Measurements from ENCODE around the gene PAK5.
"Not testable (repeated sequence)": the region's sequence is repeated elsewhere in the genome, so short reads cannot be mapped to it uniquely, and the experiment has no call there.

The PAK5 gene

DNA sequence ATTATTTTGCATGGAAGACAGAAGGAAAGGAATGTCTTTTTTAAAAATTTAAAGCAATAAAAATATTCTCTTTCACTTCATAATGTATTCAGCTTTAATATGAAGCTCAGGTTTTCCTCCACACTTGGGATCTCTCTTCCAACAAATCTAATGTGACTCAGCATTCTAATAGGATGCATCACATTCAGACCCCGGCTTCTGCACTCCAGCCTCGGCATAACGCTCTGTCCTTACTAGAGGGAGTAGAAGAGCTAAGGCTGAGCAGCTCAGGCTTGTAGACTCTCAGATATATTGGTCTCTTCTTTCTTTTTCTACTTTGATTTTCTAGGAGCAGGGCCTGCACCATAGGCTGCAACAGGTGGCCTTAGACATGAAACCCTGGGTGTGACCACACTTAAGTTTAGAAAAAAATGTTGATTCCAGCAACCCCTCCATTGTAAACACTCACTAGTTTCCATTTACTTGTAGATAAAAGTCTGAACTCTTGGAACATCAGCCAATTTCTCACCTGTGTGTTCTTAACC, 161.7 kb downstream of the PAK5 start:
- no peak for DNase-seq

DNA sequence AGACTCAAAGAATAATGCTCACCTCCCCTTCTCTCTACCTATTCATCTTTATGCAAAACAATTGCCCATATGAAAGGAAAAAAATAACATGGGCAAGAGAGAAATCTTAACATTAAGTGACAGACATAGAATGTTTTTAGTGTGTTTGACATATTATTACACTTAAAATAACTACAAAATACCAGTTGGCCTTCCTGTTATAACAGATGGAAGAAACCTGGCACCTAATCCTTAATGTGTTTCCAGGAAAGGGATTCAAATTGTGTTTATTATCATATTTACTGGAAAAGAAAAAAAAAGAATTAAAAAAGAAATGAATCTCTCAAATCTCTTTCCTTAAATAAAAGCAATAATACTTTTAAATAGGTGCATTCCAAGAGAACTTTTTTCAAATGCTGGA, 165.9 kb downstream of the PAK5 start:
- no peak for DNase-seq

DNA sequence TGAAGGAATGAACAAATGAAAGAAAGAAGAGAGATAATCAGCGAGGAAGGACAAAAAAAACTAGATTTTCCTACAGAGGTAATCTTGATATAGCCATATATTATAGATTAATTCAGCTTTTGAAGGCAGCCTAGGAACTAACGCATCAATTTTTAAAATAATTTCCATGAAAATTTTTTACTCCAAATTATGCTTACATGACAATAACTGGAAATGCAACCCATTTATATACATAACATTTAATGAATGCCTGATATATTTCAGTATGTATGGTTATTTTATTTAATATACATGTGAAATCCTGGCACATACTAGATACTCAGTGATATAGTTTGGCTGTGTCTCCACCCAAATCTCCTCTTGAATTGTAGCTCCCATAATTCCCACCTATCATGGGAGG, 166.8 kb downstream of the PAK5 start:
- DNase-seq, result no peak

DNA sequence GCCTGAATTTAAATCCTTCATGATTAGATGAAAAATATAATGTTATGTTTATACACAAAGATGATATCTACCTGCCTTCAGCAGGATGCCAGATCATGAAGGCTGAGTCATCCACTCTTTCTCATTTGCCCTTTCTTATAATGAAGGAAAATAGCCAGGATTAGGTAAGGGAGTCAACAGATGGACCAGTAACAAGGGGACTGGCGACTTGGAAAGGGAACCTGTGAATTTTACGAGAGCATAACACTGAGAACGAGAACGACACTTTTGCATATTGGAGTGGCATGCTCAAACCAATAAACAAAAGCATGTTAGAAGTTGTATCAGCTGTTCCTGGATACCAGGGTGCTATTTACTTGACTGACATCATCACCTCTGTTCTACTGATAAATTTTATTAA, 170.5 kb downstream of the PAK5 start:
- DNase-seq, result no peak

DNA sequence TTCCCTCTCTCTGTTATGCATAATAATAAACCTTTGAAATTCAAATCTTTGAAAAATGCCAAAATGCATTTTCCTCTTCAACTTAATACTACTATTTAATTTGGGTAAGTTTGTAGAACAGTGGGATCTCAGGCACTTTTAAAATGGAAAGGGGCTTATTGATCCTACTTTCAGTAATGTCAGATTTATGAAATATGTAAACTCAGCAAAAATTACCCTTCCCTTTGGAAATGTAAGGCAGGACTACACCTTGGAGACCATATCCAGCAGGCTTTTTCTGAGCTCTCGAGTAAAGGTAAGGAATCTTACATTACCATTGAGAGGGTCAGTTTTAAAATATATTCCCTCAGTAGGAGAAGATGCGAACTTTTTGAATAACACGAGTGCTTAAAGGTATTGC, 175.5 kb downstream of the PAK5 start:
- DNase-seq, result no peak

DNA sequence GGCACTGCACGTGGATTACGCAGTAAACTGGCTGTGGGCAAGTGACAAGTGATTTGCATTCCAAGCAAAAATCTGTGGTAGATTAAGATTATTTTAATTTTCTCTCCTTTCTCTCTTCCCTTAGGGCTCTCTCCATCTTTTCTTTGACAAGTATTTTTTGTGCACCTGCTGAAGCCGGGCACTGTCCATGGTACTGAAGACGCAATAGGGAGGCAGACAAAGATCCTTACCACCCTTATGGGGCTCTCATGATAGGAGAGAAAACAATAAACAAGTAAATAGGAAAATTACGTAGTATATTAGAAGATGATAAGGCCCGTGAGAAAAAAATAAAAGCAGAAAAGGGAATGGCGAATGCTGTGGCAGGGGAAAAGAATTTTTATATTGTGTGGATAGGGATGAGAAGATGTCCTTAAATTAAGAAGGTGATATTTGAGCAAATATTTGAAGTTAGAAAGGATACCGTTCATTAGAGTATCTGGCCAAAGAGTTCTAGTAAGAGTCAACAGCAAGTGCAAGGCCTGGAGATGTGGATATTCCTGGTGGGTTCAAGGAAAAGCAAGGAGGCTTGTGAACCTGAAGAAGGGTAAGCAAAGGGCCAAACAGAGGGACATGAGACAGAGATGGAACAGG, 178.5 kb downstream of the PAK5 start:
- no peak for DNase-seq

DNA sequence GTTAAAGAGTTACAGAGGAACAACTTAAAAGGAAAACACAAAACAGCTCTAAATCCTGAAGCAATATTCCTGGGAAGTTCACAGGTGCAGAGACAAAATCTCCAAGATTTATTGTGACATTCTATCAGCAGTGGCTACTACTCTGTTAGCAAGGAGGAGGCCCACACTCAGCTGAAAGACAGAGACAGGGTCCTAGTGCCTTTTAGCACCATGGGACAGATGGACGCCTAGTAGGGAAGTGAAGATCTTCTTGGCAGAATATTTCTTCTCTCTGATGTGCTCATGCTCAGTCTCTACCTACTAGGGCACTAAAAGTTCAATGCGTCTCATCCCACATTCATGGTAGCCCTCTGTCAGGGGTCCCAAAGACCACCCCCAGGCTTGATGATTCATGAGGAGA, 191.1 kb downstream of the PAK5 start:
- DNase-seq, result no peak

DNA sequence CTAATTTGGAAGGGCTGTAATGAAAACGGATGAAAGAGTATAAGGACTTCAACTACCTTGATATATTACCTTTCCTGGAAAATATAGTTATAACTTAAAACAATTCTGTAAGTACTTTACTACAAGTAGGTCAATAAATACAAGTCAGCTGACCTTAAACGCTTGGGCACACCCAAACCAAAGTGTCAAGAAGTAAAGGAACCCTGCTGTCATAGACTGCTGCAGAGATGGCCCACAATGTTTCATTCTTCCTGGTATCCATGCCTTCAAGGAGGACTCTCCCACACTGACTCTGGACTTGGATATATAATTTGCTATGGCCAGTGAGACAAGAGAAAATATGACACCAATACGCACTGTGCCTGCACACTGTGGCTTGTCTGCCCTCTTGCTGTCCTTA, 192.5 kb downstream of the PAK5 start:
- no peak for DNase-seq

DNA sequence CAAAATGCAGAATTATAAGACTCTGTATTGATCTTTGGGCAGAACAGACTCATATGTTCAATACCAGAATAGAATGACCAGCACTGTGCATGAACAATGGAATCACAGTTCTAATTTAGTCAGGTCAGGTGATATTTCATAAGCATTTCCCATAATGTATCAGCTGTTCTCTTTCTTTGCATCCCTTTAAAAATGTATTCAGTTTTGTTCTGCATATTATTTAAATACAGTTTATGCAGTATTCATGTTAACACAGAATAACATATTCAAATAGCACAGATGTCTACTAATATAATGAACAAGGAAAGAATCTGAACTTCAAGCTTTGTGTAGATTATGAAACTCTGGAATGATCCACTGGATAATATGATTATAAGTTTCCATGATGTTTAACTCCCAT, 196.0 kb downstream of the PAK5 start:
- DNase-seq, result no peak

DNA sequence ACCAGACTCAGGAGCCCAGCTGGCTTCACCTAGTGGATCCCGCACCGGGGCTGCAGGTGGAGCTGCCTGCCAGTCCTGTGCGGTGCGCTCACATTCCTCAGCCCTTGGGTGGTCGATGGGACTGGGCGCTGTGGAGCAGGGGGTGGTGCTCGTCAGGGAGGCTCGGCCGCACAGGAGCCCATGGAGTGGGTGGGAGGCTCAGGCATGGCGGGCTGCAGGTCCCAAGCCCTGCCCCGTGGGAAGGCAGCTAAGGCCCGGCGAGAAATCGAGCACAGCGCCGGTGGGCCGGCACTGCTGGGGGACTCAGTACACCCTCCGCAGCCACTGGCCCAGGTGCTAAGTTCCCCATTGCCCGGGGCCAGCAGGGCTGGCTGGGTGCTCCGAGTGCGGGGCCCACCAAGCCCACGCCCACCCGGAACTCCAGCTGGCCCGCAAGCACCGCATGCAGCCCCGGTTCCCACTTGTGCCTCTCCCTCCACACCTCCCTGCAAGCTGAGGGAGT, 197.3 kb downstream of the PAK5 start:
- DNase-seq, result not testable (repeated sequence)

DNA sequence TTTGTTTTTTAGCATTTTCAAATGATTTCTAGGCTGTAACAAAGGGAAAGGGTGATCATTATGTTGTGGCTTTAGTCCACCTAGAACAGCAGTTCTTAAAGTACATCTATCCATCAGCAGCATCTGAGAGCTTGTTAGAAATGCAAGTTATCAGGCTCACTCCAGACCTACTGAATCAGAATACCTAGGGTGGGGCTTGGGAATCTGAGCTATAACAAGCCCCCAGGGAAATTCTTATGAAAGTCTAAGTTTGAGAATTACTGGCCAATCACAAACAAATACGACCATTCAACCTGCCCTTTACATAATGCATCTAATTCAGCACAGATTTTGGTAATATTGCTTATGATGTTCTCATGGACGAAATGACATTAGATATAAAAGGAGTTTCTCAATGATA, 201.0 kb downstream of the PAK5 start:
- DNase-seq, result no peak

DNA sequence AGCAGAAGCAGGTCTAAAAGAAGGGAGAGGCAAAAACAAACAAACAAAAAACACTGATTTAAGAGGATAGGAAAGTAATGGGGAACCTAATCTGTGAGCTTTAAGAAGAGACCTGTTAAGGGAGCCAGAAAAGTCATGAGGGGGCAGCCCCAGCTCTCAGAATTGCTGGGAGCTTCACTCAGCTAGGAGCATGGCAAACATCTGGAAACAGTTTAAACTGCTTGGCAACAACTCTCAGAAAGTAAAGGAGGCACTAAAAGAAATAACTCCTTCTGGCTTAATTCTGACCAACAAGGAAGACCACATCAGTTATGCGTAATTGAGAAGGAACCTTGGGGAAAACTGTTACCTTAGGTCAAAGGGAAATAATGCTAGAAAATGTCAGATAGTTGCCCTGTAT, 203.1 kb downstream of the PAK5 start:
- no peak for DNase-seq

DNA sequence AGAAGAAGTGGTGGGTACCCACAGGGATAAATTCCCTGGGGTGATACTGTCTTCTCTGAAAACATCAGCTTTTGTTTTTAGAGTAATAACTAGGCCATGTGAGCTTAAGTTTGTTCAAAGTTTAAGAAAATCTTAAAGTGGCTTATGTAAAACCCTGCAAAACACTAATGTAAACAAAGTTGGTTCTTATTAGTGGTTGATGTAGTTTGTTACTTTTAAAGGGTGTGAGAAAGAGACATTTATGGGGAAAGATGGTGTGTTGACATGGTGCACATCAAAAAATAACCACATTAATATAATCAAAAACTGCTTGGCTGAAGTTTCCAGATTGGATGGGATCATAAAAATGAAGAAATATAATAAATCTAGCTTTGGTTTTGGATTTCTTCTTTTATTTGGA, 204.5 kb downstream of the PAK5 start:
- no peak for DNase-seq

DNA sequence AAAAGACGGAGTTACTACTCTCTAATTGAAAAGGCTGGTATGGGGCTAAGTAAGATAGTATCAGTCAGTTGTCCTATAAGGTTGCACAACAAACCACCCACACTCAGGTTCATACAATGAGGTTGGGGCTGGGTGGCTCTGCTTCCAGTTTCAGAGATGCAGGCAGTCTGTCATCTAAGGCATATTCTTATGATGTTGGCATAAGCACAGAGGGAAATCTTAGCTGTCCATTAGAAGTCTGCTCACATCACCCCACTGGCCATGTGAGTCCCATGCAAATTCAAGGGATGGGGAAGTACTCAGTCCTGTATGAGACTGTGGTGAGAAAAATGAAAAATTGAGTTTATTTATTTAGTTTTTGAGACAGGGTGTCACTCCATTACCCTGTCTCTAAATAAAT, 205.9 kb downstream of the PAK5 start:
- DNase-seq, result no peak

DNA sequence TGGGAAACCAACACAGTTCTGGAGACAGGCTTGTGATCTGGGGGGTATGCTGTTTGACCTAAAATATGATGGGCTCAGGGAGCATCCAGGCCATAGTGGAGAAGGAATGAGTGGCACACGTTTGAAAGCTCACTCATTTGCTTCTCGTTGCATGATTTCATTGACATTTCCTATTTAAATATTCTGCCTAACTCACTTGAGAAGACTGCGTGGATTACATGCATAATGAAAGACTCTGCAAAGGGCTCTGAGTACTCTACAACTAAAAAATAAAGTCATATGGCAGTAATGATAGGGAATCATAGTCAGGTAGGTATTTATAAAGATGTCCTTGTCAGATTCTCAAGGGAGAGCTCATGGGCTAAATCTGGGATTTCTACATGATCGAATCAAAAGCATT, 206.6 kb downstream of the PAK5 start:
- DNase-seq, result no peak

DNA sequence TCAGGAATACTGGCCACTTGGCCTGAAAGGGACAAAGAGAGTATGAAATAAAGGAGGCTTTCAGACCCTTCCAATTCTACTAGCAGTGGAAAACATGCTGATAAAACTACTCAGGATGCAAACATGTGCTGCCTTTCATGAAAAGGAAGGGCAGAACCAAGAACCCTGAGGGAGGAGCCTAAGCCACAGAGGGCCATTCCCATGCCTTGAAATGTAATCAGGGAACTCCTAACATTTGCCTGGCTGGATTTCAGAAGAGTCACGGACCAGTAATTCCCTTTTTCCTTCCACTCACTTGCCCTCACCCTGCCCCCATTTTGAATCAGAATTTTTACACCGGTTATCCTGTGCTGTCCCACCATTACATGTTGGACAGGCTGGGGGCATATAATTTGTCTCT, 208.3 kb downstream of the PAK5 start:
- no peak for DNase-seq

DNA sequence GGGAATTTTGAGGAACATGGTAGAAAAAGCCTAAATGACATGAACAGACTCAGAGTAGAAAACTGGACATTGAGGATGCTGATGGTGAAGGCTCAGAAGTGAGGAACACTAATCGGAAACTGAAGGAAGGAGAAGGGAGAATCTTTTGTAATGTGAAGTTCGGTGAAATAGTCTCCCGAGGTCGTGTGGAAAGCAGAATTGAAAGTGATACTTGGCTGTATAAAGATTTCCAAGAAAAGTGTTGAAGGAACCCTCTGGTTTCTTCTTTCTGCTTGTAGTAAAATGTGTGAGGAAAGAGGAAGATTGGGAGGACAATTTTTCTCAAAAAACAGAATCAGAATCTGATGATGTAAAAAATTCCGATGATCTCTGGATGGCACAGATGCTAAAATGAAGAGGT, 209.0 kb downstream of the PAK5 start:
- no peak for DNase-seq

DNA sequence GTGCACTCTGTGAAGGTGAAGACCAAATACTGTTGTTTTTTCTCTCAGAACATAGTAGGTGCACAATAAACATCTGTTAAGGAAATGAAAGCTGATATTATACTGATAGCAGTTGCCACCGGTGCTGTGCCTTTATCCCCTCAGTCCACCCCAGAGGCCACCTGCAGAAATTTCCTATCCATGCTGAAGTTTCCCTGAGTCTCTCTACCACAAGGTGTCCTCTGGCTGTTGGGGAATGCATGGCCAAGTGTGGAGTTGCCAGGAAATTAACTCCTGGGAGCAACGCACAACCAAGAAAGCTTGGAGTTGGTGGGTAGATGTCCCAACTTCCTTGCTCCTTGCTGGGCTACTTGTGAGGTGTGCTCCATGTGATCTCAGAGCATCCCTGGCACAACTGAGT, 210.3 kb downstream of the PAK5 start:
- DNase-seq, result no peak

DNA sequence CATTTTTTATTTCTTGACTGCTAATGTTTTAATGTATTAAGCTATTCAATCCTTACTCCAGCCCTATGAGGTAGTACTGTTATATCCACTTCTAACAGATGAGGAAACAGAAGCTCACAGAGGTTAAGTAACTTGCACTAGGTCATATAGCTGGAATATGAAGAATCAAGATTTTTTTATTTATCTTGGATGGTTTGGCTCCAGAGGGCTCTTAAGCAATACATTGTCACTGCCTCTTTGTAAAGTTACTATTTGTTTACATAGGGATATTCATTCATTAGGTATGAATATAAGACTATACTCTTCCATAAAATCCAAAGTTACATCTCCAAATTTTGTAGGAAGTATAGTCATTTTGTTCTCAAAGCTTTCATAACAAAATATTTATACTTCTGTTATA, 210.7 kb downstream of the PAK5 start:
- DNase-seq, result no peak

DNA sequence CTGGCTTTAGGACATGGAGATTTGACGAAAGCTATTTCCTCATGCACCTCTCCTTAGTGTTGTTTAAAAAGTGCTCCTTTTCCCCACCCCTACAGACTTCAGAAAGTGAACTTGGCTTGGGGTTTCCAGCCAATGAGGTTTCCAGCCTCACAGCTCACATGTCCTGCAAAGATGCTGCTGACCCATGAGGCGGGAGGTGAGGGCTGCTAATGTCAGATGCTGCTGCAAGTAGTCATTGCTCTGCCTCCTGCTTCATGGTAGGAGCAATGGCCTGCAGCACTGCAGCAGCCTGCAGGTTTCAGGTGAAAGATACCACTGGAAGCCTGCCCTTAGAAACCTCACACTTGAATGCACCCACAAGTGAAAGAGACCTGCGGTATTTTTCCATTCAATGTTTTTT, 211.7 kb downstream of the PAK5 start:
- no peak for DNase-seq

DNA sequence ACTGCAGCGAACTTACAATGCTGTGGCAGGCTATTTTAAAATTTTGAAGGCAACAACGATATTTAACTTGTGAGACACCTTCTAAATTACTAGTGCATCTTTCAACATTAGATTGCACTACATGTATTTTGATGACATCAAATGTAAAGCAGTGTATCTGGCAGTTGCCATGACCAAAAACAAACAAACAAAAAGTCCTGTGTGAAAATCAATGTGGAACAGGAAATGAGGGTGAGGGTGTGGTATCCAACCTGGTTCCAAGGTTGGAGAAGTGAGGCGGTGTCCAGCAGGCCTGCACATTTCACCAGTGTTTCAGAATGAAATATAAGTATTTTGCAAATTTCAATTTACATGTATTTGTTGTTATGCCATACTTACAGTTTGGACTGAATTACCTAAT, 212.5 kb downstream of the PAK5 start:
- DNase-seq, result no peak

DNA sequence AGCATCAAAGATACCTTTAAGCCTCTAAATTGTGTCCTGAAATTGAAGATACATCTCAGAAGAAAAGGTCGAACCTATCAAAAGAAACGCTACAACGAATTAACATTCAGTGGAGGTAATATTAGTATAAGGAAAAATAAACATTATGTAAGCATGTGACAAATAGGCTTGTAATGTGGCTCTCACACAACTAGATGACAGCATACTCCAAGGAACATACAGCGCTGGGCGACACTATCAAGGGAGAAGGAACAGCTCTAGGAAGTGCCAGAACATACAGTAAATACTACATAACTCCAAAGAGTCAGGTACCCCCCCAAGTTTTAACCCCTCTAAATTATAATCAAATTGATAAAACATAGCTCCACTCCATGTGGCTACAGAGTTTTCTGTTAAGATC, 220.9 kb downstream of the PAK5 start:
- no peak for DNase-seq

DNA sequence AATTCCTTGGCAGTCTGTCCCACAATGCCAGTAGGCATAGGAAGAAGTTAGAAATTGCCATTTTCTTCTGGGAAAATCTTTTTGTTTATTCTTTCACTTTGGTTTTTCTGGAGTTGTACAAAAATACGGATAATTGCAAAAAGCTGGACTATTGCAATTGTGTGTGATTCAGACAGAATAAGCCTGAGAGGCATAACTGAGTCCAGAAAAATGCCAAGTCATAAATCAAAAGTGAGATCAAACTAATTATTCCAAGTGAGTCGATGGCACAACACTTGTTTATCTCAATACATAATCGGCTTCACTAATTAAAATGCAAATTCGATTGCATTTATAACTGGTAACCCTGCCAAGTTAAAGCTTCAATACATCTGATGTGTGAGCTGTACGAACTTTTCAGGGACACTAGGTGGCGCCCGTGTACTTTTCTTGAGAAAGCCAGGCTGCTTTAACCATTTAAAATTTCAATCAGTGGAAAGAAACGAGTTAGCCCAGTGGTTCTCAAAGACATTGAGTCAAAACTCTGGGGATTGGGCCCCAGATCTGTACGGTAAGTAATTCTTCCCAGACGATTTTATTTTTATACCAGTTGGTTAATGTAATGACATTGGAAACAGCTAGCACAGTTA, 221.9 kb downstream of the PAK5 start:
- DNase-seq, result peak; percentile 44

DNA sequence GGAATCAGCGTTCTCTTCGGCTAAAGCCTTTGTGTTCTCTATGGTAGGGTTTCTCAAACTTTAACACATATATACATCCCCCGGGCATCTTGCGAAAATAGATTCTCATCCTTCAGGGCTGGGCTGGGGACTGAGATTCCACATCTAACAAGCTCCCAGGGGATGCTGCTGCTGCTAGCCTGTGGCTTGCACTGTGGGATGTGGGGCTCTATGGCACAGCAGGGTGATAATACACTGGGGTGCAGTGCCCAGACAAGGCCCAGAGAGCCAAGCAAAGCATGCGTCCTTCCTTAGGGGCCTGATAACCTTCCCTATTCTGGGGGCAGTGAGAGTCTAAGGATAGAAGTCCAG, 222.4 kb downstream of the PAK5 start:
- DNase-seq, result no peak

All from activated CD4-positive, CD25-positive, alpha-beta regulatory T cell treated with anti-CD3 and anti-CD28 coated beads, Interleukin-2, amount 50 U/mL, for 72 hours (primary cell).